KOPT-K1 (cell line): ENCODE results near the gene HOXA1.

Experiments used
- H3K27ac ChIP-seq: fragments of 200-600 bp; sonication (generic); 2 replicates; pipeline ENCODE4 v1.5.1; 2016; ENCODE audit warnings: antibody characterized with exemption, mild to moderate bottlenecking, low read depth, low read length; ENCODE audit not compliant: poor library complexity, severe bottlenecking
- H3K36me3 ChIP-seq: fragments of 200-600 bp; sonication (generic); 2 replicates; pipeline ENCODE4 v1.5.1; 2017; ENCODE audit warnings: antibody characterized with exemption, mild to moderate bottlenecking, low read length, moderate library complexity; ENCODE audit not compliant: insufficient read depth
- H3K9me3 ChIP-seq: fragments of 200-600 bp; sonication (generic); 2 replicates; pipeline ENCODE4 v1.5.1; 2017; ENCODE audit warnings: antibody characterized with exemption, low read length, mild to moderate bottlenecking; ENCODE audit not compliant: insufficient read depth, poor library complexity, severe bottlenecking

Gene HOXA1

GRCh38 chr7:27095050-27095896 is 527 bp downstream of the HOXA1 start:
- peaks cover 21% of the 10 kb centered on the region for H3K9me3 ChIP-seq
- H3K27ac ChIP-seq: no peak overlapping the region
- H3K36me3 ChIP-seq: no peaks in the 10 kb centered on the region

- Histone ChIP-seq H3K9me3 (peaks cover 21% of the 10 kb centered on the region), H3K36me3 (no peaks in the 10 kb centered on the region), H3K27ac (no peak overlapping the region)
Observed at GRCh38 chr7:27094304-27095049, 1.3 kb downstream of the HOXA1 start.

GRCh38 chr7:27093184-27093895 is 2.5 kb downstream of the HOXA1 start:
- Histone ChIP-seq H3K9me3 (peaks cover 23% of the 10 kb centered on the region), H3K27ac (no peak overlapping the region), H3K36me3 (no peaks in the 10 kb centered on the region)

GRCh38 chr7:27092819-27093110 is 3.0 kb downstream of the HOXA1 start:
- no peak overlapping the region for H3K27ac ChIP-seq
- H3K36me3 ChIP-seq: no peaks in the 10 kb centered on the region
- H3K9me3 ChIP-seq: peaks cover 25% of the 10 kb centered on the region

GRCh38 chr7:27091941-27092818 is 3.6 kb downstream of the HOXA1 start:
- Histone ChIP-seq H3K27ac (no peak overlapping the region), H3K36me3 (no peaks in the 10 kb centered on the region), H3K9me3 (peaks cover 23% of the 10 kb centered on the region)

- peaks cover 17% of the 10 kb centered on the region for H3K9me3 ChIP-seq
- H3K27ac ChIP-seq: no peak overlapping the region
- no peaks in the 10 kb centered on the region for H3K36me3 ChIP-seq
Observed at GRCh38 chr7:27091105-27091504, 4.7 kb downstream of the HOXA1 start.

GRCh38 chr7:27088002-27088922 is 7.5 kb downstream of the HOXA1 start:
- Histone ChIP-seq H3K27ac (no peak overlapping the region), H3K36me3 (no peaks in the 10 kb centered on the region), H3K9me3 (peaks cover 8% of the 10 kb centered on the region)

GRCh38 chr7:27083646-27084045 is 12.2 kb downstream of the HOXA1 start:
- no peaks in the 10 kb centered on the region for H3K36me3 ChIP-seq
- H3K27ac ChIP-seq: no peak overlapping the region
- H3K9me3 ChIP-seq: peaks cover 4% of the 10 kb centered on the region

- H3K27ac ChIP-seq: no peak overlapping the region
- H3K36me3 ChIP-seq: no peaks in the 10 kb centered on the region
Observed at GRCh38 chr7:27082171-27082570, 13.6 kb downstream of the HOXA1 start.

GRCh38 chr7:27080844-27081436 is 14.9 kb downstream of the HOXA1 start:
- no peak overlapping the region for H3K27ac ChIP-seq

More at GRCh38 chr7:27082171-27082570, 13.6 kb downstream of the HOXA1 start:
- H3K9me3 ChIP-seq: no peaks in the 10 kb centered on the region

GRCh38 chr7:27079234-27079975 is 16.4 kb downstream of the HOXA1 start:
- Histone ChIP-seq H3K9me3 (no peaks in the 10 kb centered on the region), H3K36me3 (no peaks in the 10 kb centered on the region), H3K27ac (no peak overlapping the region)

More at GRCh38 chr7:27080844-27081436, 14.9 kb downstream of the HOXA1 start:
- Histone ChIP-seq H3K9me3 (no peaks in the 10 kb centered on the region), H3K36me3 (no peaks in the 10 kb centered on the region)

GRCh38 chr7:27078616-27079233 is 17.1 kb downstream of the HOXA1 start:
- Histone ChIP-seq H3K36me3 (no peaks in the 10 kb centered on the region), H3K9me3 (no peaks in the 10 kb centered on the region), H3K27ac (no peak overlapping the region)
